HTERT RPE-1 (cell line): ENCODE measurements around the gene TIFAB.
"Not testable (repeated sequence)": the region's sequence is repeated elsewhere in the genome, so short reads cannot be mapped to it uniquely, and the experiment has no call there.

ENCODE experiments used
- in situ Hi-C: fragments of 300-500 bp; cut with MboI; formaldehyde crosslinking; loops from 4 replicates; pipeline ENCODE4 v1.14.3; 2020; ENCODE audit warnings: low sequenced_read_pairs

The TIFAB gene, protein sequence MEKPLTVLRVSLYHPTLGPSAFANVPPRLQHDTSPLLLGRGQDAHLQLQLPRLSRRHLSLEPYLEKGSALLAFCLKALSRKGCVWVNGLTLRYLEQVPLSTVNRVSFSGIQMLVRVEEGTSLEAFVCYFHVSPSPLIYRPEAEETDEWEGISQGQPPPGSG

GRCh38 chr5:135452321-135453030 is at the start of gene TIFAB:
TSS of gene TIFAB (minus strand) at chr5:135452351. CDS start at chr5:135449939, 2,412 bp downstream.
- in situ Hi-C loops = no loop called here

GRCh38 chr5:135498637-135498995 is 46.5 kb upstream of the TIFAB start:
- in situ Hi-C loops = no loop called here

DNA sequence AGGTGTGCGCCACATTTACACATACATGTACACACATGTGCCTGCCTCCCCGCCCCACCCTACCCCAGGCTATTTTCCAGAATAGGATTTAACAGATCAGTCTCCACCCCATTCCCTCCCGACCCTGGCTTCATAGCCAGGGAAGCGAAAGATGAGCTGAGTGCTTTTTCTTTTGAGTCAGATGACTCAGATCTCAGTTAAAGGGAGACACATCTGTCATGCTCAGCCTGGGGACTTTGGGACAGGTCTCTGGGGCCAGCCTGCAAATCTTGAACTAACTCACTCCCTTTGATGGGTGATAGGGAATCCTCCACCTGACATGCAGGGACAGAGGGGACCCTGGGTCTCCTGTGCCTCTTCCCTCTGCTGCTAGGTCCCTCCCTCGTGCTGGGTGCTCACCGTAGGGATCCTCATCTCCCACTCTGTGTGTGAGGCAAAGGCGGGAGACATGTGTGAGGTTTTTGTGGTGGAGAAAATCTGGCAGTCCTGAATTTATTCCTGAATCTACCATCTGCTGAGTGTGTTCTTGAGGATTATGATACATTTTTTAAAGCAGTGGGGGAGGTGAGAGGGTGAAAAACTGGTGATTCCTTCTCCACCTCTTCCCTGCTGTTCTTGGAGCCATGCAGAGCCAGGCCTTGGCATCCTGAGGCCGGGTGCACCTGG is 46.0 kb upstream of the TIFAB start:
- in situ Hi-C loops = no loop called here

DNA sequence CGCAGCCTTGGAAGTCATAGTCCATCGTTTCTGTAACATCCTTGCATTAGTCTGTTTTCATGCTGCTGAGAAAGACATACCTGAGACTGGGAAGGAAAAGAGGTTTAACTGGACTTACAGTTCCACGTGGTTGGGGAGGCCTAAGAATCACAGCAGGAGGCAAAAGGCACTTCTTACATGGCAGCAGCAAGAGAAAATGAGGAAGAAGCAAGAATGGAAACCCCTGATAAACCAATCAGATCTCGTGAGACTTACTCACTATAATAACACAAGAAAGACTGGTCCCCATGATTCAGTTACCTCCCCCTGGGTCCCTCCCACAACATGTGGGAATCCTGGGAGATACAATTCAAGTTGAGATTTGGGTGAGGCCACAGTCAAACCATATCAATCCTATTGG is 43.4 kb upstream of the TIFAB start:
- in situ Hi-C loops = not testable (repeated sequence)

DNA sequence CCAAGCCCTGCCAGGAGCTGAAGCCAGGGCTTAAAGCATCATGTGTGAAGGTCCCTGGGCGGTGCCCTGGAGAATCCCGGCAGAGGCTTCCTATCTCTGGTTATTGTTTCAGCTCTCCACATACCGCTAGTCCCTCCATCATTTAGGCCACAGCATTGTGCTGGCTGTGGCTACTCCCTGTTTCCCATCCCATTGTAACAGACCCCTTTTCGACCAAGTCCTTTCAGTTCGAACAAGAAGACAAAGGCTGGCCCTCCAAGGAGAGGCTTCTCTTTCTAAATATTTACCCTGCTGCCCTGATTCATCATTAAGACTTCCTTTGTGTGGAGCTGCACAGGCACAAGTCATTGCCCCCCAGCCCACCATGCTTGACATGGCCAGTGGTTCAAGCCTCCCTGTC is 42.0 kb upstream of the TIFAB start:
- in situ Hi-C loops = no loop called here

GRCh38 chr5:135493406-135494180 is 41.4 kb upstream of the TIFAB start:
- in situ Hi-C loops = no loop called here

DNA sequence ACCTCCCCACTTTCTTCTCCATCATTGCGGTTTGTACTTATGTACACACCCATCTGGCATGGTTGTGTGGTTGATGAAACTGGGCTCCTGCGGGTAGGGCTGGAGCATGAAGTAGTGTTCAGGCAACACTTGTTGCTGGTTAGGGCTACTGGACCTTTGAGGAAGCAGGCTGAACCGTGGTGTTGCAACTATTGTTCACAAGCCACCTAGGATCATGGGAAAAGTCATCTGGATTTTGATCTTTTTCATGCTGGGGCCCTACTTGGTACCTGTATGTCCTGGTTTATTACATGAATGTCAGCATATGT is 40.1 kb upstream of the TIFAB start:
- in situ Hi-C loops = no loop called here

- in situ Hi-C loops = no loop called here
Measured at GRCh38 chr5:135491552-135492318, 39.6 kb upstream of the TIFAB start.

DNA sequence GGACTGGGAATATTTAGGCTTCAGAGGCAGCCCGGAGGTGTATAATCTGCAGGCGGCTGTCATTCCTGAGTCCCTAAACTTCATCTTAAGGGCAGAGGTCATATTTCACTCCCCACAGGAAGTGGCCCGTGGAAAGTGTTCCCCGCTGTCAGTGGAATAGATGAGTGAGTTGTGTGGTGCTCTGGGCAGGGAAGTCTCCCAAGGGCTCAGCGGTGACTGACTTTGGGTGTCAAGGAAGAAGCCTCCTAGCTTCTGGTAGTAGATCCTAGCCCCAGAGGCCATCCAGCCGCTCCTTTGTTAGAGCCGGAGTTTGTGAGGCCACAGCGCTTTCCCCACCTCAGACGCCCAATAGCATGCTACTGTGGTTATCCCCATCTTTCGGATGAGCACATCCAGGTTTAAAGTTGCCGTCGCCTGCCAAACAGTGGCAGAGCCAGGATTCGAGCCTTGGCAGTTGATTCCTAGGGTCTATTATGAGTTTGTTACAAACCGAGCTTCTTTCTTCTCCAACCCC is 38.9 kb upstream of the TIFAB start:
- in situ Hi-C loops = no loop called here

GRCh38 chr5:135490245-135491037 is 38.3 kb upstream of the TIFAB start:
- in situ Hi-C loops = no loop called here

GRCh38 chr5:135489466-135490244 is 37.5 kb upstream of the TIFAB start:
- in situ Hi-C loops = no loop called here

DNA sequence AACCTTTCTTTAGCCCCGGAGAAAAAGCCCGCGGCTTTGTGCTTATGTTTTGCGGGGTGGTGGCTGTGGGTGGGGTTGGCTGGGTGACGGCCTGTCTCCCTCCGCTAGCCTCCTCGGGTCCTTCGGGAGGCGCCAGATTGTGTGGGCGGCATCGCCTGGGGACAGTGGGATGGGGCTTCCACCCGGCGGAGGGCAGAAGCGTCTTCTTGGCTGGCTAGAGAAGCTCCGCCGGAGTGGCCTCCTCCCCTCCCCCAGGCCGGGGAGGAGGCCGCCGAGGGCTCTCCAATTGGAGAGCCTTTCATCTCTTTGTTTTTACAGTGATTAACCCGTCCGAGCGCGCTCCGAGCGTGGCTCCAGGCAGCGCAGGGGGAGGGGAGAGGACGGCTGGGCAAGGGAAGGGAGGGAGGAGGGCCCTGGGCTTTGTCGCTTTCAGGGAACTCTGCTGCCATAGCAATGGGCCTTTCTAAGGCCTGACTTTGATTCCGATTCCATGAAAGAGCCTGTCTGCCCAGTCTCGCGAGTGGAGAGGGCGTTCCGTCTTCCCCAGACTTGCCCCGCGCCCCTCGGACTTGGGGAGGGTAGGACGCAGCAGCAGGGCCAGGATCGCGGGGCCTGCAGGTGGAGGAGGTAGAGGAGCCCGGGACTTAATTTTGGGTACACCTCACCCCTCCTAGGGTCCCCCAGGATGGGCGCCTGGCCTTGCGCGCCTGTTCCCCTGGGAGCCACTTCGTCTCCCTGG is 36.7 kb upstream of the TIFAB start:
- in situ Hi-C loops = no loop called here

GRCh38 chr5:135487839-135488514 is 35.8 kb upstream of the TIFAB start:
- in situ Hi-C loops = no loop called here

GRCh38 chr5:135487037-135487395 is 34.9 kb upstream of the TIFAB start:
- in situ Hi-C loops = no loop called here

- in situ Hi-C loops = no loop called here
Measured at GRCh38 chr5:135486131-135487036, 34.2 kb upstream of the TIFAB start.

DNA sequence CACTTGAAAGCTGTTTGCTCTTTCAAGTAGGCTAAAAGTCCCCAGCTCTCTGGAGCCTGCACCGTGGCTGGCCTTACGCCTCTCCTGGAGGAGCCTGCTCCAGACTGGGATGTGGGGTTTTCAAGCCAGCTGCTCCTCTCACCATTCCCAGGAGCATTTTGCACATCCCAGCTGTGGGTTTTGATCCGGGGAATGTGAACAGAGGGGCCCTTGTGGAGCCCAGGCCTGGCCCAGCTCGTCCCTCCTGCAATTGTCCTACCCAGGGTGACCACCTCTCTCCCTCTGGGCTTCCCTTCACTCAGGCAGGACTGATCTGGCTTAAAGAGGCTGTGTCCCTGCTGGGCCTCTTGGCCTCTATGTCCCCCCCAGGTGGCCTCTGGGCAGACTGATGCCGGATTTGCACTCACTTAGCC is 32.5 kb upstream of the TIFAB start:
- in situ Hi-C loops = no loop called here

- in situ Hi-C loops = no loop called here
Measured at GRCh38 chr5:135483254-135483653, 31.1 kb upstream of the TIFAB start.
